KMS-11 (cell line): ENCODE results near the gene PEF1.

Source experiments
- H2AFZ ChIP-seq: fragments of 200-600 bp; sonication (generic); 2 replicates; pipeline ENCODE4 v1.6.1; 2016; ENCODE audit warnings: antibody characterized with exemption, mixed run types, low read depth
- H3K27ac ChIP-seq: fragments of 200-600 bp; sonication (generic); 2 replicates; pipeline ENCODE4 v1.6.1; 2016; ENCODE audit warnings: mild to moderate bottlenecking, mixed run types
- H3K27me3 ChIP-seq: fragments of 200-600 bp; sonication (generic); 2 replicates; pipeline ENCODE4 v1.6.1; 2017; ENCODE audit warnings: mild to moderate bottlenecking, low read depth, mixed run types, moderate library complexity; ENCODE audit not compliant: insufficient read depth
- H3K36me3 ChIP-seq: fragments of 200-600 bp; sonication (generic); 2 replicates; pipeline ENCODE4 v1.6.1; 2017; ENCODE audit warnings: mild to moderate bottlenecking, mixed run types; ENCODE audit not compliant: insufficient read depth
- H3K4me1 ChIP-seq: fragments of 200-600 bp; sonication (generic); 2 replicates; pipeline ENCODE4 v1.6.1; 2016; ENCODE audit warnings: mild to moderate bottlenecking, low read depth, mixed run types; ENCODE audit not compliant: poor library complexity, severe bottlenecking
- H3K4me2 ChIP-seq: fragments of 200-600 bp; sonication (generic); 2 replicates; pipeline ENCODE4 v1.7.0; 2016; ENCODE audit warnings: mild to moderate bottlenecking, mixed run types
- H3K4me3 ChIP-seq: fragments of 200-600 bp; sonication (generic); IDR thresholded peaks from 2 replicates; pipeline ENCODE4 v1.6.1; 2017; ENCODE audit warnings: low read depth, low read length, mixed read lengths; ENCODE audit not compliant: insufficient read depth
- H3K79me2 ChIP-seq: fragments of 200-600 bp; sonication (generic); 2 replicates; pipeline ENCODE4 v1.6.1; 2016; ENCODE audit warnings: low read depth, mixed run types; ENCODE audit not compliant: insufficient read depth
- H3K9ac ChIP-seq: fragments of 200-600 bp; sonication (generic); 2 replicates; pipeline ENCODE4 v1.6.1; 2016; ENCODE audit warnings: mild to moderate bottlenecking, mixed run types
- H4K20me1 ChIP-seq: fragments of 200-600 bp; sonication (generic); 2 replicates; pipeline ENCODE4 v1.6.1; 2016; ENCODE audit warnings: mild to moderate bottlenecking, mixed run types; ENCODE audit not compliant: insufficient read depth
- TF ChIP-seq, protein P1 (sequence below): fragments of 200-600 bp; sonication (generic); conservative IDR thresholded peaks from 2 replicates; pipeline ENCODE4 v1.6.1; 2017; ENCODE audit warnings: low read depth, mild to moderate bottlenecking, antibody characterized with exemption, low read length, moderate library complexity, mixed read lengths

Gene PEF1

DNA sequence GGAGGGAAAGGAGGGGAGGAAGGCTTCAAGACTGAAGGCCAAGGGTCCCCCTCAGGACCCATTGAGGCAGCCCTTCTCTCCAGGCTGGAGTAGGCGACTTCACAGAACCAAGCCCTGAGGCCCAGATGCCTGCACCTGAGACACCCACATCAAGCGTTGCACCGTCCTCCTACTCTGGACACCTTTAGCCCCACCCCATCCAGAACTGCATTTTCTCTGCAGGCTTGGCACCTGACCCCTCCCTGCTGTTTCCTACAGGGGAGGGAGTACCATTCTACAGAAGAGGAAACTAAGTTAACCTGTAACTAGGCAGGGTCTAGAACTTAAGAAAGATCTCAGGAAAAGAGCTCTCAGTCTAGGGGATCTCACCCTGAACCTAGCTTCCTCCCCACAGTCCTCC, 12.0 kb downstream of the PEF1 start:
- Histone ChIP-seq H4K20me1 (0 out of 2 replicates have a peak, but pooled peaks cover 5% of the 10 kb centered on the region), H3K4me3 (no peak overlapping the region), H3K27me3 (no peaks in the 10 kb centered on the region), H3K36me3 (no peaks in the 10 kb centered on the region), H3K27ac (no peak overlapping the region), H3K79me2 (peaks cover 23% of the 10 kb centered on the region), H2AFZ (no peak overlapping the region), H3K9ac (no peak overlapping the region), H3K4me2 (no peak overlapping the region), H3K4me1 (no peaks in the 10 kb centered on the region)
- TF ChIP-seq, protein P1, sequence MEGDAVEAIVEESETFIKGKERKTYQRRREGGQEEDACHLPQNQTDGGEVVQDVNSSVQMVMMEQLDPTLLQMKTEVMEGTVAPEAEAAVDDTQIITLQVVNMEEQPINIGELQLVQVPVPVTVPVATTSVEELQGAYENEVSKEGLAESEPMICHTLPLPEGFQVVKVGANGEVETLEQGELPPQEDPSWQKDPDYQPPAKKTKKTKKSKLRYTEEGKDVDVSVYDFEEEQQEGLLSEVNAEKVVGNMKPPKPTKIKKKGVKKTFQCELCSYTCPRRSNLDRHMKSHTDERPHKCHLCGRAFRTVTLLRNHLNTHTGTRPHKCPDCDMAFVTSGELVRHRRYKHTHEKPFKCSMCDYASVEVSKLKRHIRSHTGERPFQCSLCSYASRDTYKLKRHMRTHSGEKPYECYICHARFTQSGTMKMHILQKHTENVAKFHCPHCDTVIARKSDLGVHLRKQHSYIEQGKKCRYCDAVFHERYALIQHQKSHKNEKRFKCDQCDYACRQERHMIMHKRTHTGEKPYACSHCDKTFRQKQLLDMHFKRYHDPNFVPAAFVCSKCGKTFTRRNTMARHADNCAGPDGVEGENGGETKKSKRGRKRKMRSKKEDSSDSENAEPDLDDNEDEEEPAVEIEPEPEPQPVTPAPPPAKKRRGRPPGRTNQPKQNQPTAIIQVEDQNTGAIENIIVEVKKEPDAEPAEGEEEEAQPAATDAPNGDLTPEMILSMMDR = no peak

DNA sequence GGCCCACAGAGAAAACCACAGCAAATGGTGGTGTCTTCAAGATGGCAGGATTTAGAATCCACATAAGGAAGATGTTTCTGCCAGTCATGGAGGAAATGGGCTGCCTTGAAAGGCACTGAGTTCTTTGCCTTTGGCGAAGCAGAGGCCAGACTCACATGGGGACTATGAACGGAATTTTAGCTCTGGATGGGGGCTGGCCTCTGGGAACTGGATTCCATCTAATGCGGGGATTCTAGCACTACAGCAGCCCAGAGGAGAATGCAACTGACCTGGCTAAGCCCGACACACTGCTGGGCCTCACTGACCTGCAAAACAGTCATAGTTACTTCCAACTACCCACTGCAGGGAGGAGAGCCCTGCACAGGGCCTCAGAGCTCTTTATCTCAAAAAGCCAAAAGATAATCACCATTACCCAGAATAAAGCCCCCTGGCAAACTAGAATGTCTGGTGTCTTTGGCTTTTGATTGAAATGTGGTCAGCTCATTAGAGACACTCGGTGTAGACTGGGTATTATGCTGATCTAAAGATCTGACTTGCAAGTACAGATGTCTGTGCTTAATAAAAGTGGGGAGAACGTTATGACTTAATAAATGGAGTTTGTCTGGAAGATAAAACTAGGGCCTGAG, 15.6 kb downstream of the PEF1 start:
- H3K4me1 ChIP-seq = no peaks in the 10 kb centered on the region
- TF ChIP-seq, protein P1 = no peak
- no peak overlapping the region for H3K9ac ChIP-seq
- no peak overlapping the region for H3K4me3 ChIP-seq
- H3K36me3 ChIP-seq = no peaks in the 10 kb centered on the region
- H2AFZ ChIP-seq = no peak overlapping the region
- no peak overlapping the region for H3K4me2 ChIP-seq
- no peak overlapping the region for H3K27ac ChIP-seq
- no peaks in the 10 kb centered on the region for H4K20me1 ChIP-seq
- no peaks in the 10 kb centered on the region for H3K79me2 ChIP-seq
- no peaks in the 10 kb centered on the region for H3K27me3 ChIP-seq

- Histone ChIP-seq H3K4me1 (no peaks in the 10 kb centered on the region), H2AFZ (no peak overlapping the region), H3K27me3 (no peaks in the 10 kb centered on the region), H3K36me3 (no peaks in the 10 kb centered on the region), H3K4me3 (no peak overlapping the region), H3K4me2 (no peak overlapping the region), H3K27ac (no peak overlapping the region), H3K9ac (no peak overlapping the region), H4K20me1 (no peaks in the 10 kb centered on the region), H3K79me2 (no peaks in the 10 kb centered on the region)
- TF ChIP-seq, protein P1 = no peak
Measured at GRCh38 chr1:31627930-31628559, 16.6 kb downstream of the PEF1 start.

DNA sequence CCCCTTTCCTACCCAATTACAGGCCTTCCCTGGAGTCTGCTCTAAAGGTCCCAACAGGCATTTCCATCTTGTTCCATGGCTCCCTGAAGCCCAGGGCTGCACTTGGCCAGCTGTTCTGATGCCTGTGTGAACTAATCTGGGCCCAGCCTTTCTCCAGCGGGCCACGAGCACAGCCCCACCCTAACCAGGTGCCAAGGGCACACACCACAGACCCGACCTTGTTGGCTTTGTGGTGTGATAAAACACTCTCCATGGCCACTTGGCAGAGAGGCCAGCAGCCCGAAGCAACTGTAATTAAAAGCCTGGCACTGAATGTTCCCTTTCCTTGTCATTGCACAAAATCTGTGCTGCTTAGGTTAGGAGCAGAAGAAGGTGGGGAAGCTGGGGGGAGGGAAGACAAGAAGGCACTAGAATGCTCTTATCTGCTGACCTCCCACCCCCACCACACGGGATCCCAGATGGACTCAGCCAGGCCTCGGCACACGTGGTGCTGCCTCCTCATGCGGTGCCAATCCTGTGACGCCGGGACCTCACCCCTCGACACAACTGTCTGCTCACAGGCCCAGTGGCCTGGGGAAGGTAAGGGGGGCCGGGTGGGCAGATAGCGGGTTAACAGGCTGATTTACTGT, 17.3 kb downstream of the PEF1 start:
- no peak overlapping the region for H3K4me3 ChIP-seq
- no peak overlapping the region for H3K27ac ChIP-seq
- H3K79me2 ChIP-seq = no peaks in the 10 kb centered on the region
- no peaks in the 10 kb centered on the region for H3K4me1 ChIP-seq
- TF ChIP-seq, protein P1 = no peak
- no peaks in the 10 kb centered on the region for H3K27me3 ChIP-seq
- H3K9ac ChIP-seq = no peak overlapping the region
- no peak overlapping the region for H2AFZ ChIP-seq
- H3K4me2 ChIP-seq = no peak overlapping the region
- no peaks in the 10 kb centered on the region for H4K20me1 ChIP-seq
- no peaks in the 10 kb centered on the region for H3K36me3 ChIP-seq
